Activated CD8-positive, alpha-beta memory T cell treated with anti-CD3 and anti-CD28 coated beads, Interleukin-2, amount 50 U/mL, for 4 hours (primary cell): Measurements from ENCODE around the gene GBP1.
"Not testable (repeated sequence)": the region's sequence is repeated elsewhere in the genome, so short reads cannot be mapped to it uniquely, and the experiment has no call there.

Experiments
- DNase-seq: peaks from one replicate; pipeline ENCODE4 v3.0.0-alpha.2; 2020

Gene GBP1

DNA sequence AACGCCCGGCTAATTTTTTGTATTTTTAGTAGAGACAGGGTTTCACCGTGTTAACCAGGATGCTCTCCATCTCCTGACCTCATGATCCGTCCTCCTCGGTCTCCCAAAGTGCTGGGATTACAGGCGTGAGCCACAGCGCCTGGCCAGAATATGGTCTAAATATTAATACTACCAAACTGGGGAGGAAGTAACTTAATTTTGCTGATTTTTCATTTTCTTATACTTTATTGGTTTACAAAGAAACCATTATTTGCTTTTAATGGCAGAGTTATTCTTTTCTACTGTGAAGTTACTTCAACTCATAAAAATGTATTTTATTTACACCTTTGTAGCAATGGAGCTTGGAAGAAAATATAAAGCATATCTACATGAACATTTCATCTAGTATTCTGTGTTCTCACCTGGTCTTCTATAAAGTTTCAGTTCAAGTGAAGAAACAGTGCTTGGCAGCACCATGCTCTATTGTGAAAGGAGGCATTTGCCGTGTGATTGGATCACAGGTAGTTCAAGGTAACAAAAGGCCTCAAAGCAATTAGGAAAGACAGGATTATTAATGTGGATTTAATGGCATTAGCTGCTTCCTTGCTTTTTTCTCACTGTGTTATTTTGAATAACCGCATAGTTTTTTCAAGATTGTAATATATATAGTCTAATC, 13.6 kb downstream of the GBP1 start:
- DNase-seq: no peak

DNA sequence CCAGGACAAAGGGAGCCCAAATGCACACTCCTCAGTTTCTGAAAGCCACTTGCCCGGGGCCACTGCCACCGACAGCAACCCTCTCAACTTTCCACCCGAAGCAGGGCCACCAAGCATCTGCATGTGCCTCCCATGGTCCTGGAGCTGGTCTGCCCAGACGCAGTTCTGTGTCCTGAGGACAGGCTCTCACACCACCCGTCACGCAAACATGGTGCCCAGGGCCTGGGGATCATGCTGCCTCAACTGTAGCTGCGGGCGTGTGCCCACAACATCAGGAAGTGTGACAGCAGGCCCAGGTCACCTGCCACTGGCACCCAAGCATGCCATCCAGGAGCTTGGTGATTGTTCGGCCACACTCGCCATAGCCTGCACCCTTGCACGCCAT, 14.4 kb downstream of the GBP1 start:
- no peak for DNase-seq

DNA sequence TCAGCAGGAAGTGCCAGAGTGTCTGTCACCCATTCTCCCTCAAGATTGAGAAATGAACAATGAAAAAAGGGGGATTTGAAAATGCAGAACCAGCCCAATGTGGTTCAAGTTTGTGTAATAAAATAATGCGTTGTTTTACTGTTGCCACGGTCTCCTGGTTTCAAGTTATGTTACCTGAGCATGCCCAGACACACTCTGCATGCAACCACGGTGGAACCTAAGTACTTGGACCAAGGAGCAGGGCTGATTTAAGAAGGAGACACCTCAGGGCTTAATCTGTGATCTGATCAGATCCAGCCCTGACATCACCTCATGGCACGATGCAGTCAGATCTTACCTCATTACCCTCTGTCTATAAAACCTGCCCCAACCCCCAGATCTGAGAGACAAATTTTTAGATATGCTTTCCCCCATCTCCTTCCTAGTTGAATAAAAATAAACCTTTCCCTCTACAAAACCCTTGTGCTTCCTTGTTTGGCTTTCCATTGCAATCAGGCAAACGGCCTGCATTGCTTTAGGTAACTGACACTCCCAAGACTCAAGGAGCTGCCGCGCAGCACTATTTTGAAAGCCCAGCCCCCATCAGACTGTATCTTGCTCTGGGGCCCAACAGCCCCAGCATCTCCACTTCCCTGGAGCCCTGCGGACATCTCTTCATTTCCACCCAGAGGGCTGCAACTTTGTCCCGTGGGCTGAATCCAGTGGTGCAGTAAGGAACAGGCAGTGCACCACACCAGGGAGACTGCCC, 14.9 kb downstream of the GBP1 start:
- not testable (repeated sequence) for DNase-seq

DNA sequence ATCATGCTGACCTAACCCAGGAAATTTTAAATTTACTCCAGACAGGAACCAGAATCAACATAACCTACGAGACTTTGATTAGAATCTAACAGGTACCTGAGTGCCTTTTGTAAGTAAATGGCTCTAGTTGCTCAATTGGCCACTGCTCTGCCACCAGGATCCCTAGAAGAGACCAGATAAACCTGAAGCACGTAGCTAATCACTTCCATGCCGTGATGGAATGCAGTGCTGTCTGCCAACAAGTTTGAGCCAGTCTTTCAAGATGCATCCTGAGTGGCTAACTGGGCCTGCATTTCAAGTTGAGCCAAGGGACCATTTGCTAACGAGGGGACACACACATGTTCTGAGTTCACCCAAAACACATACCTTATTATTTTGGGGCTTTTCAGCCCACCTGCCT, 15.8 kb downstream of the GBP1 start:
- DNase-seq: not testable (repeated sequence)

DNA sequence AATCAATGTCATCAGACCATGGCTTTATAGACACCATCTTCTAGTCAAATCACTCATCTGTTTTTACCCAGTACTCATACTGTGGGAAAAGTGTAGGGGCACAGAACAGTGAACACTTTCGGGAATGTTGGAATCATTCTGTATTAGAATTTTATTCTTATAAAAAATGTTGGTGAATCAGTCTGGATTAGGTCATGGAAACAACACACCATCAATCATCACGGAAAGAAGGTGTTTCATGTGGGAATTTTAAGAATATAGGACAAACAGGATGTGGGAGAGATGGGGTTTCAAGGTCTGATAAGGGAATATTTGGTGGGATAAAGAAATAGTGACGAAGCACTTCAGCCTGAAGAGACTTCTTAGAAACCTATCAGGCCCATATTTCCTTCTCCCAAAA, 17.3 kb downstream of the GBP1 start:
- no peak for DNase-seq

DNA sequence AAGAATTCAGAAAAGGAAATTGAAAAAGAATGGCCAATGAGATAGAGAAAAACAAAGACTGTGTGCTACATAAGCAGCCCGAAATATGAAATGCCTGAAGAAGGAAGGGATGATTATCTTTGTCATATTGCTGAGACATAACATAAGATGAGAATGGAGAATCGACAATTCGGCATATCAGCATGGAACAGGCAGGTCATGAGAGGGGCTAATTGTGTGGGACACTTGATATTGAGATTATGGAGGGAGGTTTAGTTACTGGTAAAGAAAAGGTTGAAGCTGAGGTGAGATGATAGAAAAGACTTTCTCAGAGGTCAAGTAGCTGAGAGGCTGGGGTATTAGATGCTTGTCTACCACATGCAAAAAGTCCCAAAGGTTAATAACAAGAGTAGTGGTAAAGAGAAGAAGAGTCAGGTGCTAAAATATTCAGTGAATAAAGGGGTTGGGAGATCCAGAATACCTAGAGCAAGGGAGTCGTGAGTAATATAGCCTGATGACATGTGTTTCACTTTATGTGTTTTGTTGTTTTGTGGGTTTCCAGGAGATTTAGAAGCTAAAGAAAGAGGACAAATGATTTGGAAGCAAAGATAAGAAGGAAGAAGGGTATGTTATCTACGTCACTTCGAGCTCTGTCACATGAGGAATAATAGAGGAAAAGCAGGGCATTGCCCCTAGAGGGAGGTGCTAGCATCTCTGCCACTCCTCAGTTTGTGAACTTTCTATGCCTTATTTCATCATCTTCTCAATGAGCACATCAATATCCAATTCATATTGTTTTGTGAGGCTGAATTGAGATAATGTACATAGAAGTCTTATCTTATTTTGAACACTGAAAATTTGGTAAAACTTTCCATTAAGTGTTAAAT, 18.5 kb downstream of the GBP1 start:
- not testable (repeated sequence) for DNase-seq

DNA sequence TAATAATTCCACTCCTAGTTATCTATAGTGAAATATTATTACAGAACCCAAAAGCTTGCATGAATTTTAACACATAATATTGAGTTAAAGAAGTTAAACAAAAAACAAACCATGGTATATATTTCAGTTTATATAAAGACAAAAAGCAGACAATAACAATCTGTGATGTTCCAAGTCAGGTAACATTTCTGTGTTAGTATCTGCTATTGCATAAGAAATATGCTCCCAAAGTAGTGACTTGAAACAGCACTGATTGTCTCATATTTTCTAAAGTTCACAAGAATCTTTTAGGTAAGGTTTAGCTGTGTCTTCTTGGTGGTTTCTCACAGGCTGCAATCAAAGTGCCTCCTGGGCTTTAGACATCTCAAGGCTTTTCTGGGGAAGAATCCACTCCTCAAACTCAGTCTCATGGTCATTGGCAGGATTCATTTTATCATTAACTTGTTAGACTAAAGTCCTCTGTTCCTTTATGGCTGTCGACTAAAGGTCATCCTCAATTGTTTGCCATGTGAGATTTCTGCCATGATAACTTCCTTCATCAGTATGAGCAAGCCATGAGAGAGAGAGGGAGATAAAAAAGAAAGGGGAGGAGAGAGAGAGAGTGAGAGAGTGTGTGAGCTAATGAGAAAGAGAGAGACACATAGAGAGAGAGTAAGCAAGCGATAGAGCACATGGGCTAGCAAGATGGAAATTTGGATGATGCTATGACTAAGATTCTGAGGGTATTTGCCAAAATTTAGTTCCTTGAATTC, 19.9 kb downstream of the GBP1 start:
- no peak for DNase-seq

DNA sequence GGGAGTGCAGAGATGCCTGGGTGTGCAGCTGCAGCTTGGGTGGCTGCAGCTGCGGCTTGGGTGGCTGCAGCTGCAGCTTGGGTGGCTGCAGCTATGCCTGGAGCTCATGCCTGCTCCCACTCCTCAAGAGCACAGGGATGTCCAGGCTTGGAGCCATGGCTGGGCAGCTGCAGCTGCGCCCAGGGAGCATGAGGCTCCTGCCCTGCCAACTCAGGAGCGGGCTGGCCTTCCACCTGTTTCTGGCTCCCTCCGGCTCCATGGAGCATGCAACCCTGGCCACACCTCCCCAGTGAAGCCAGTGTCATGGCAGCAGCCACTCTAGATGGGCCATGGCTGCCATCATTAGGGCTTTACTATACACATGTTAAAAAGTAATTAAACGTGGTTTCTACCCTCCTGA, 21.1 kb downstream of the GBP1 start:
- DNase-seq: no peak

DNA sequence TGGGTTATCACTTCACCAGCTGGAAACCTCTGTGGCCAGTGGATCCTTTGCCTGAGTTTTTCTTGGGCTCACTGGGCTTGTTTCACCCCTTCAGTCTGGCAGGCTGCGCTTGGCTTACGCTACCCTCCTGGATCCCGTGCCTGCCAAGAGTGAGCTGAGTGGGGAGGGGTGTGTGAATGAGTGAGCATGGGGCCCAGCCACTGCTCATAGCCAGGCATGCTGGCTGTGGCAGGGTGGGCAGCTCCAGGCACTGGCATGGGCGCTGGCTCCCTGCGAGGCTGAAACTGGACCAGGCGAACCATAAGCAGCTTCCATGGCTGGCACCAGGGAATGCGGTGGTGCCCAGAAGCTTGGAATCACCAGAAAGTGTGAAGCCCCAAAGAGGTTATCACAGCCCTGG, 22.5 kb downstream of the GBP1 start:
- no peak for DNase-seq

DNA sequence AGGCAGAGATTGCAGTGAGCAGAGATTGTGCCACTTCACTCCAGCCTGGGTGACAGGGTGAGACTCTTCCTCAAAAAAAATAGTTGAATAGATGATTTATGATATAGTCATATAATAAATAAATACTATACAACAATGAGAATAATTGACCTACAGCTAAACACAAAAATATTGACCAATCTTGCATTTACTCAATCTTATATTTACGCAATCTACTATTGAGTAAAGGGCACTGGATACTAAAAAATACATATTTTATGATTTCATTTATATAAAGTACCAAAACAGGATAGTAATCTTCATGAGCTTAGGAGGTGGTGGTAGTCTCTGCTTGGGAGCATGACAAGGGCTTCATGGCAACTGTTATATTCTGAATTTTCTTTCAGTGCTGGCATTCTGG, 23.3 kb downstream of the GBP1 start:
- no peak for DNase-seq

DNA sequence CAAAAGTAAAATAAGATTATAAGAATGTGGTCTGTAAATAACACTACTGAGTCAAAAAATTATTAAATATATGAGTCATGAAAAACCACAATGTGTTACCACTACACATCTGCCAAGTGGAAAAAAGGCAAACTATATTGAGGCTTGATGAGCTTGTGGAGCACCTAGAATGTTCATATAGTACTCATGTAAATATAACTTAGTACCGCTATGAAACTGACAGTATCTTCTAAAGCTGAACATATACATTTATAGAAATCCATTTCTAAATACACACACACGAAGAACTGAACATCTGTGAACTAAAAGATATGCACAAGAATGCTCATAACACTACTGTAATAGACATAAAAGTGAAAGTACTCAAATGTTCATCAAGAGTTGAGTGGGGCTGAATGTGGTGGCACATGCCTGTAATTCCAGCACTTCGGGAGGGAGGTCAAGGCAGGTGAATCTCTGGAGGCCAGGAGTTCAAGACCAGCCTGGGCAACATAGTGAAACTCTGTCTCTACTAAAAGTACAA, 23.8 kb downstream of the GBP1 start:
- DNase-seq: no peak

DNA sequence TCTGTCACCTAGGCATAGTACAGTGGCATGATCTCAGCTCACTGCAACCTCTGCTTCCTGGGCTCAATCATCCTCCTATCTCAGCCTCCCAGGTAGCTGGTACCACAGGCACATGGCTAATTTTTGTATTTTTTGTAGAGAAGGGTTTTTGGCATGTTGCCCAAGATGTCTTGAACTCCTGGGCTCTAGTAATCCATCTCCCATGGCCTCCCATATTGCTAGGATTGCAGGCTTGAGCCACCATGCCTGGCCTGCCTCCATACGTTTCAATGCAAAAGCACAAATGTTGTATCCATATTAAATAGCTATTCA, 24.7 kb downstream of the GBP1 start:
- DNase-seq: no peak

DNA sequence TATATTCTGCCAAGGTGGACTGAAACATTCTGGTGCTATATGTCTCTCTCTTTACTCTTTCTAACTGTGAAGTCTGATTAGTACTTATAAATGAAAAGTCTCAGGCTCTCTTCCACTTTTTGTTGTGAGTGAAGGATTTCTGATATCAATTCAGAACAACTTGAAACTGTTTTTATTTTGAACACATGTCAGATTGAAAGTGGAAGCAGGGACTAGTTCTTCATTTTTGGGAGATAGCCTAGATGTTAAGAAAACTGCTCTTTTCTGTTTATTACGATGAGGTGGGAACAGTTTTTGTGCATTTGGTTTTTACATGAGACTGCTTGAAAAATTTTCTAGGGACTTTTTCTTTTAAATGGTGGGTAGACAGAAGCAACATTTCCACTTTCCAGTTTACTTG, 27.8 kb downstream of the GBP1 start:
- no peak for DNase-seq

DNA sequence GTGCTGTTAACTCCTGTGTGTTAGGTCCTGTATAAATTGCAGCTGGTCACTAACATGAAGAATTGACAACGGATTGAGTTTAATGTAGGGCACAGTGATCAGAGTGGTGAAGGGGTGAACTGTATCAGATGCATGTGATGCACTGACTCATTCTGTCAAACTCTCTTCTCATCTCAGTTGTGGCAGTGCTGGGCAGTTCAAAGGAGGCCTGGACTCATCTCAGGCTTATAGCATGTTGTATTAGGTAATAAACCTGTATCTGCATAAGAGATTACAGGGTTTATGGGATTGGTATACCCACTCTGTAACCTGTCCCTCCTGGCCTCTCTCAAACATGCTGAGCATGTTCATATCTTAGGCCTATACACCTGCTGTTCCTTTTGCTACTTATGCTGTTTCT, 29.9 kb downstream of the GBP1 start:
- DNase-seq: no peak

DNA sequence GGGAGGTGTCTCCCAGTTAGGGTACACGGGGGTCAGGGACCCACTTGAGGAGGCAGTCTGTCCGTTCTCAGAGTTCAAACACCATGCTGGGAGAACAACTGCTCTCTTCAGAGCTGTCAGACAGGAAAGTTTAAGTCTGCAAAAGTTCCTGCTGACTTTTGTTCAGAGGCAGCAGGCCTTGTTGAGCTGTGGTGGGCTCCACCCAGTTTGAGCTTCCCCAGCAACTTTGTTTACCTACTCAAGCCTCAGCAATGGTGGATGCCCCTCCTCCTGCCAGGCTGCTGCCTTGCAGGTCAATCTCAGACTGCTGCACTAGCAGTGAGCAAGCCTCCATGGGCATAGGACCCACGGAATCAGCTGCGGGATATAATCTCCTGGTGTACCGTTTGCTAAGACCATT, 31.0 kb downstream of the GBP1 start:
- not testable (repeated sequence) for DNase-seq

DNA sequence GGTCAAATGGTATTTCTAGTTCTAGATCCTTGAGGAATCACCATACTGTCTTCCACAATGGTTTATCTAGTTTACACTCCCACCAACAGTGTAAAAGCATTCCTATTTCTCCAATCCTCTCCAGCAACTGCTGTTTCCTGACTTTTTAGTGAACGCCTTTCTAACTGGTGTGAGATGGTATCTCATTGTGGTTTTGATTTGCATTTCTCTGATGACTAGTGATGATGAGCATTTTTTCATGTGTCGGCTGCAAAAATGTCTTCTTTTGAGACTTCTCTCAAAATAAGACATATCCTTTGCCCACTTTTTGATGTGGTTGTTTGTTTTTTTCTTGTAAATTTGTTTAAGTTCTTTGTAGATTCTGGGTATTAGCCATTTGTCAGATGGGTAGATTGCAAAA, 36.0 kb downstream of the GBP1 start:
- DNase-seq: not testable (repeated sequence)

DNA sequence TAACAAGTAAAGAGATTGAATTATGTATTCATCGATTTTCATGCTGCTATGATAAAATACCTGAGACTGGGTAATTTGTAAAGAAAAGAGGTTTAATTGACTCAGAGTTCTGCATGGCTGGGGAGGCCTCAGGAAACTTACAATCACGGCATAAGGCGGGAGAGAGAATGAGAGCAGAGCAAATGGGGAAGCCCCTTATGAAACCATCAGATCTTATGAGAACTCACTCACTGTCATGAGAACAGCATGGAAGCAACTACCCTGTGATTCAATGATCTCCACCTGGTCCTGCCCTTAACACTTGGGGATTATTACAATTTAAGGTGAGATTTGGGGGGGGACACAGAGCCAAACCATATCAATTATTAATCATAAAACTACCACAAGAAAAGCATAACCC, 39.1 kb downstream of the GBP1 start:
- DNase-seq: no peak

DNA sequence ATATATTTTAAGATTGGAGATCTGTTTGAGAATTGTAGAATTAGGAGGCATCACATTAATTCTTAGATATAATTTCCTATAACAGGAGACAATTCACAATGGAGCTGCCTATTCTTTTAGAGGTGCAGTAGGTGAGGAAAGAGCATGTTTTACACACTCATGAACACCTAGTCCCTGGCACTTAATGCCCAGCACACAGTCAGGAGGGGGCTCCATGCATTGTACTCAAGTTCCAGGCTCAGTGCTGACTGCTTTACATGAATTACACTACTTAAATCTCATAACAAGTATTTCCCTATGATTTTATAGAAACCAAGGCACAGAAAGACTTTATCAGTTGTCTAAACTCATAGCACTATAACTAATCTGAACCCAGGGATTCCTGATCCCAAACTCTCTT, 42.0 kb downstream of the GBP1 start:
- no peak for DNase-seq

DNA sequence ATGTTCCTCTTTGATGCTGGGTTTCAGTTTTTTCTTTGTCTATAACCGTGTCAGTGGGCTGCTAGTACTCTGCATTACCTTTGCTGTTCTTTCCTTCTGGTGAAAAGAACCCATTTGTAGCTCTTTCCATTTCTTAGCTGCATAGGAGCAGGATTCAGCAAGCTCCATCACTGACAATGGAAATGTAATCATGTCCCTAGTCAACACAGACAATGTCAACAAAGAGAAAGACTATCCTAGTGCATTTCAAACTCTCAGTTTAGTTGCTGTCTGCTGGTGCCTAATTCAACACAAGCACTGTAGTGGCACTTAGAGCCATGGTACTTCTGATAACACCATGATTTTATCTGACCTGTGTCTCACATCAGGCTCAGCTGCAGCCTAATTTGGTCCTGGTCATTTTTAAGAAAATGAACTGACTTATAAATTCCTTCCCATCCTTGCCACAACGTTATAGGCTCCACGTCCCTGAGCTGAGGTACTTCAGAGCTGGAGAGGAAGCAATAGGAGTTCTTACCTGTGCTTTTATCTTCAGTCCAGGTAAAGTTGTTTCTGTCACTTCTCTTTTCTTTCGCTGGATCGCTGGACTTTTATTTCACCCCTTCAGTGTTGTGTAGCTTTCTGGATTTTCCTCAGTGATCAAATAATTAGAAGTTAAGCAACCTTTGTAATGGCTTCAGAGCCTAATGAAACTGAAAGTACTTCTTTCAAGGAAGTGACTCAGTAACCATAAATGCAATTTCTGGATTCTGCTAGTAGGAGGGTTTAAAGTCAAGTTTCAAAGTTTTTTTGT, 42.6 kb downstream of the GBP1 start, which contains the start of gene GBP3:
Gene GBP3, minus strand, starts transcription at position 700 of the 793 bp plus-strand sequence. CDS start 2,145 bp downstream, outside the sequence.
- no peak for DNase-seq

DNA sequence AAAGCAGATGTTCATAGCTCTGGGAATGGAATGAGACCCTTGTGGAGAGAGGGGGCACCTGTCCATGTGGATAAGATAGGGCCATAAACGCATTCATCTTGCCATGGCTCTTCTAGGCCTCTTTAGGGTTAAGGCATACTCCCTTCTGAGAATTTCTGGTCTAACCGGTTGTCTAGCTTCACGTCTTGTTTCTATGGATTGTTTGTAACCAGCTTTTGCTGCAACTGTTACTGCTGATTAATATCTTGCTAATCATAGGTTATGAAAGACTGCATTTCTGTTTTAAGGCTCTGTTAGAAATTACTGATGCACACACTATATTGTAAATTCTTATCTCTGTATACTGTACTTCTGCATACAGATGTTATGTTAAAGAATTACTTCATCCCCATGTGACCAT, 46.7 kb downstream of the GBP1 start:
- not testable (repeated sequence) for DNase-seq

DNA sequence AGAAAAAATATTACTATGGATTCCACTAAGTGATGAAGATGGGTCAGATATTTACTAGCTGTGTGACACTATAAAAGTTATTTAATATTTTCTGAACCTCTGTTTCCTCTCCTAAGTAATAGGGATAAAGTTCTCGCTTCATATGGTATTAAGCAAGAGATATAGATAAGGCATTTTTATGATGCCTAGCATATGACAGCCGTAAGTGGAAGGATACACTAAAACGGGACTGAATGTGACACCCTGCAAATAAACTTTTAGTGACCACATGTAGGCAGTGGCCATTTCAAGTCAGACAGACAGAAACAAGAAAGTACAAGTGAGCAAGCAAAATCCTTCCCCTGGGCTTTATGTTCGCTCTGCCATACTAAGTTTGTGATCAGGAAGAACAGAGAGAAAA, 56.5 kb downstream of the GBP1 start:
- no peak for DNase-seq
